AG10803 (cell line): ENCODE data around the gene MDP1.

Source experiments
- DNase-seq: peaks from one replicate; pipeline ENCODE4 v3.0.0; 2010; ENCODE audit warnings: low read depth
- H3K4me3 ChIP-seq: 2 replicates; pipeline ENCODE4 v1.5.1; 2011; ENCODE audit warnings: mild to moderate bottlenecking, low read length, control low read depth
- CTCF ChIP-seq: conservative IDR thresholded peaks from 2 replicates; pipeline ENCODE4 v1.5.1; 2011; ENCODE audit warnings: mild to moderate bottlenecking, low read length, control low read depth, inconsistent platforms

Gene MDP1

DNA sequence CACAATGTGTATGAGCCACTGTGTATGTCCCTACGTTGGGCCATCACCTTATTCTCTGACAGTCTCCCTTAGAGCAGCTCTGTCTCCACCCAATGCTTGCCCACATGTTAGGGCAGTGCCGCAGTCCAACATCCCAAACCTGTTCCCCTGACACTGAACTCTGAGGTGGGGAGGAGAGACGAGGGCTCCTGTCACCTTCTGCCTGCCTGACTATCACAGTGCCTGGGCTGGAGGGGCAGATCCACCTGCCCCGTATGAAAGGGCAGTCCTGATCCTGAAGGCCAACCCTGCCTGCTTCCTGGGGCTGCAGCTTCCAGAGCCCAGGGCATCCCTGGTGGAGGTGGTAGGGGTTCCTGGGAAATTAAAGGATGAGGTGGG is 44.9 kb upstream of the MDP1 start:
- H3K4me3 ChIP-seq: no peak overlapping the region
- no peak for DNase-seq
- TF ChIP-seq CTCF: no peak

- DNase-seq: no peak
- H3K4me3 ChIP-seq: no peak overlapping the region
- TF ChIP-seq CTCF: no peak
These were observed 44.3 kb upstream of the MDP1 start for GRCh38 chr14:24260026-24260779.

DNA sequence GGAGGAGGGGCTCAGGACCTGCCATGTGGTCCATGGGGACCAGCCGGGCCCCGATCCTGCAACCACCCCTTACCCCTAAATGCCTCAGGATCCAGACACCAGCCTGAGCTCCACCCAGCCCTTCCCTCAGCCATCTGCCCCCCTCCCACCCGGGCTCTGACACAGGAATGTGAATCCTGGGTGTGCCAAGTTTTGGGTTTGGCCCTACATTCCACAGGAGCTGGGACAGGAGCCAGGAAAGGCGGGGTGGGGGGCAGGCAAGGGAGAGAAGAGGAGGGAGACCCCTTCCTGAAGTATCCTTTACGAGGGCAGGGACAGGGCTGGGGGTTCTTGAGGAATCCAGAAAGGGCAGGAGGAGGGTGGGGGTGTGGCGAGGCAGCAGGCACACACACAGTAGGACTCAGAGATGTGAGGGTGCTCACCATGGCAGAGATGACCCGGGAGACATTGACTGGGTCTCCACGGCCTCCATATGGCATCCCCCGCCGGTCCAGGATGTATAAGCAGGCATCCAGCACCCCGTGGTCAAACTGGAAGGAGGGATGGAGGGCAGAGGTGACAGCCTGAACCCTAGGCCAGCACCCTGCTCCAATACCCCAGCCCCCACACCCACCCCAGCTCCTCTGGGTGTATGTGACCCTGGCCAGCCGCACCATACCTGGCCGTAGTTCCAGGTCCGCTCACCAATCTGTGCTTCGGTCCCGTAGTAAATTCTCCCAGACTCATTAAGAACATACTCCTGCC is 43.6 kb upstream of the MDP1 start:
- no peak overlapping the region for H3K4me3 ChIP-seq
- no peak for TF ChIP-seq CTCF
- peak; percentile 75 for DNase-seq

- no peak for DNase-seq
- TF ChIP-seq CTCF: no peak
- no peak overlapping the region for H3K4me3 ChIP-seq
These were observed 42.8 kb upstream of the MDP1 start for GRCh38 chr14:24258548-24259265.

- TF ChIP-seq CTCF: no peak
- DNase-seq: no peak
- no peak overlapping the region for H3K4me3 ChIP-seq
These were observed 42.3 kb upstream of the MDP1 start for GRCh38 chr14:24258119-24258518.

DNA sequence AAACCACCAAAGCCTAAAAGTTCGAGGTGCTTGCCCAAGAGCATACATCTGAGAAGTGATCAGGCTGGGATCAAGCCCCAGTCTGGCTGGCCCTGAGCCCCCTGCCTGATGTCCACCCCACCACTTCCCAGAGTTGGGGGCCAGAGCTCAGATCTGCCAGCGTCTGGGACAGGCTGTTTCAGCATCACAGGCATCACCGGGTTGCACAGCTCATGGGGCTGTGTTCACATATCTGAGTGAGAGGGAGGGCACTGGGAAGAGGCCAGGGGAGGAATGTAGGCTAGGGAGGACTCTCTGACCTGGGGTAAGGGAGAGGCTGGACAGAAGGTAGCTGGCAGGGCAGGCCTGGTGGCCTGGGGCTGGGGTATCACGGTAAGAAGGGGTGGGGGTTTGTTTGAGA is 41.1 kb upstream of the MDP1 start:
- no peak for TF ChIP-seq CTCF
- H3K4me3 ChIP-seq: no peak overlapping the region
- no peak for DNase-seq
